Measurements from ENCODE around the gene C12orf43. TPM values are rescaled to one million over a fixed set of nuclear protein-coding genes. Genes with fewer than 3 reads are reported as not detected.

Gene C12orf43
- total and polyA plus RNA-seq, 2 donors (not counting 1 experiment from before 2014, with no cell fraction given) = 6.7 to 18.9 TPM

- no peak for ATAC-seq (ENCODE audit: low read depth)
- no peaks in the 10 kb centered on the region for H3K9me3 ChIP-seq (ENCODE audit: control extremely low read depth in 1 of 3, control insufficient read depth in 2 of 3, insufficient read depth in 1 of 3, low read length in 2 of 3)
- CTCF ChIA-PET = no interaction called here
- H3K27me3 ChIP-seq (replicated peaks in 1 of 4; ENCODE audit: control extremely low read depth in 1 of 4, control insufficient read depth in 3 of 4, insufficient read depth in 4 of 4, low read length in 3 of 4) = peaks cover 0 to 2% (median 0%) of the 10 kb centered on the region in 4 experiments
- H3K4me1 ChIP-seq (ENCODE audit: control insufficient read depth in 2 of 2, insufficient read depth in 2 of 2, low read length in 2 of 2) = no peaks in the 10 kb centered on the region
- Mint-ChIP-seq H3K27me3 (peaks cover 7% of the 10 kb centered on the region), H3K9me3 (ENCODE audit: insufficient read depth) (peaks cover 3% of the 10 kb centered on the region), H3K4me1 (no peaks in the 10 kb centered on the region), H3K27ac (no peak overlapping the region), H3K4me3 (no peak overlapping the region)
- TF ChIP-seq CTCF (IDR thresholded peaks at IDR 0.05) (no peak), EZH2 (IDR thresholded peaks at IDR 0.05; ENCODE audit: borderline replicate concordance, insufficient read depth, low read depth, low read length, poor library complexity, severe bottlenecking) (no peak)
- H2AFZ ChIP-seq (ENCODE audit: insufficient read depth, low read depth, low read length, poor library complexity, severe bottlenecking) = no peak overlapping the region
- H3K4me2 ChIP-seq (replicated peaks; ENCODE audit: low read depth, low read length, poor library complexity, severe bottlenecking) = no peak overlapping the region
- WGBS (ENCODE audit: insufficient coverage) = 88% methylated on average over 17 of the region's 17 CpGs
- DNase-seq = no peak
- intact Hi-C loops (cut with micrococcal nuclease) = no loop called here
- H3K79me2 ChIP-seq (ENCODE audit: control insufficient read depth, insufficient read depth, low read length) = no peaks in the 10 kb centered on the region
- H4K20me1 ChIP-seq (ENCODE audit: control insufficient read depth, insufficient read depth, low read length, poor library complexity, severe bottlenecking) = no peaks in the 10 kb centered on the region
- no peak overlapping the region for H3K9ac ChIP-seq (ENCODE audit: low read length)
- H3K4me3 ChIP-seq (ENCODE audit: control extremely low read depth in 1 of 5, extremely low read depth in 1 of 5, insufficient read depth in 1 of 5, low read depth in 2 of 5, low read length in 4 of 5) = no peak overlapping the region
- H3K36me3 ChIP-seq (replicated peaks in 1 of 2; ENCODE audit: control extremely low read depth in 1 of 2, control insufficient read depth in 1 of 2, extremely low read depth in 1 of 2, insufficient read depth in 2 of 2, low read length in 1 of 2) = no peaks in the 10 kb centered on the region
- H3K27ac ChIP-seq (ENCODE audit: low read length in 2 of 2) = no peak overlapping the region
- POLR2A ChIA-PET = no interaction called here
These were observed 27.6 kb downstream of the C12orf43 start for GRCh38 chr12:120988658-120989057.

DNA sequence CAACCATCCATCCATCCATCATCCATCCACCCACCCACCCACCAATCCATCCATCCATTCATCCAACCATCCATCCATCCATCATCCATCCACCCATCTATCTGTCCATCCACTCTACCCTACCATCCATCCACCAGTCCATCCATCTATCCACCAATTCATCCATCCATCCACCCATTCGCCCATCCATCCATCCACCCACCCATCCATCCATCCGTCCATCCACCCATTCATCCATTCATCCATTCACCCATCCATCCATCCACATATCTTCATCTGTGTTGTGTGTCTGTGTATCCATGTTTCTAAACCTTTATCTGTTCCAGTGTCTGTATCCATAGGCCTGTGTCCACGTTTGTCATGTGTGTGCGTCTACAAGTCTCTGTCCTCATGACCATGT is 28.1 kb downstream of the C12orf43 start:
- Mint-ChIP-seq H3K9me3 (ENCODE audit: insufficient read depth) (peaks cover 3% of the 10 kb centered on the region), H3K4me3 (no peak overlapping the region), H3K4me1 (no peaks in the 10 kb centered on the region), H3K27ac (no peak overlapping the region), H3K27me3 (peaks cover 7% of the 10 kb centered on the region)
- Histone ChIP-seq H3K27ac (ENCODE audit: low read length in 2 of 2) (no peak overlapping the region), H2AFZ (ENCODE audit: insufficient read depth, low read depth, low read length, poor library complexity, severe bottlenecking) (no peak overlapping the region), H3K27me3 (replicated peaks in 1 of 4; ENCODE audit: control extremely low read depth in 1 of 4, control insufficient read depth in 3 of 4, insufficient read depth in 4 of 4, low read length in 3 of 4) (no peaks in the 10 kb centered on the region), H3K4me3 (ENCODE audit: control extremely low read depth in 1 of 5, extremely low read depth in 1 of 5, insufficient read depth in 1 of 5, low read depth in 2 of 5, low read length in 4 of 5) (no peak overlapping the region), H3K9ac (ENCODE audit: low read length) (no peak overlapping the region), H4K20me1 (ENCODE audit: control insufficient read depth, insufficient read depth, low read length, poor library complexity, severe bottlenecking) (no peaks in the 10 kb centered on the region), H3K4me2 (replicated peaks; ENCODE audit: low read depth, low read length, poor library complexity, severe bottlenecking) (no peak overlapping the region), H3K79me2 (ENCODE audit: control insufficient read depth, insufficient read depth, low read length) (no peaks in the 10 kb centered on the region), H3K36me3 (replicated peaks in 1 of 2; ENCODE audit: control extremely low read depth in 1 of 2, control insufficient read depth in 1 of 2, extremely low read depth in 1 of 2, insufficient read depth in 2 of 2, low read length in 1 of 2) (no peaks in the 10 kb centered on the region), H3K4me1 (ENCODE audit: control insufficient read depth in 2 of 2, insufficient read depth in 2 of 2, low read length in 2 of 2) (no peaks in the 10 kb centered on the region), H3K9me3 (ENCODE audit: control extremely low read depth in 1 of 3, control insufficient read depth in 2 of 3, insufficient read depth in 1 of 3, low read length in 2 of 3) (no peaks in the 10 kb centered on the region)
- ATAC-seq (ENCODE audit: low read depth) (no peak), DNase-seq (no peak)
- CTCF ChIA-PET = no interaction called here
- POLR2A ChIA-PET = no interaction called here
- WGBS (ENCODE audit: insufficient coverage) = 92% methylated on average over 3 of the region's 4 CpGs
- intact Hi-C loops (cut with micrococcal nuclease) = no loop called here
- TF ChIP-seq CTCF (IDR thresholded peaks at IDR 0.05) (no peak), EZH2 (IDR thresholded peaks at IDR 0.05; ENCODE audit: borderline replicate concordance, insufficient read depth, low read depth, low read length, poor library complexity, severe bottlenecking) (no peak)
